ENCODE results near the gene KCNQ1OT1.

Gene KCNQ1OT1

GRCh38 chr11:2699531-2700414, at the start of gene KCNQ1OT1:
KCNQ1OT1 (minus strand) TSS chr11:2699994.
- peak; percentile 67 to 76 (median 67) for DNase-seq (ENCODE audit: low read depth in 3 of 3, low spot score in 1 of 3)

GRCh38 chr11:2748814-2749554, 49.2 kb upstream of the KCNQ1OT1 start:
- DNase-seq (ENCODE audit: low read depth in 3 of 3, low spot score in 1 of 3) = no peak

- DNase-seq (ENCODE audit: low read depth in 3 of 3, low spot score in 1 of 3) = no peak
Measured at GRCh38 chr11:2748061-2748813, 48.4 kb upstream of the KCNQ1OT1 start.

- DNase-seq (ENCODE audit: low read depth in 3 of 3, low spot score in 1 of 3) = no peak
Measured at GRCh38 chr11:2747248-2748027, 47.6 kb upstream of the KCNQ1OT1 start.

- no peak for DNase-seq (ENCODE audit: low read depth in 3 of 3, low spot score in 1 of 3)
Measured at GRCh38 chr11:2746401-2747247, 46.8 kb upstream of the KCNQ1OT1 start.

- no peak for DNase-seq (ENCODE audit: low read depth in 3 of 3, low spot score in 1 of 3)
Measured at GRCh38 chr11:2745511-2745910, 45.7 kb upstream of the KCNQ1OT1 start.

- no peak for DNase-seq (ENCODE audit: low read depth in 3 of 3, low spot score in 1 of 3)
Measured at GRCh38 chr11:2744166-2744565, 44.4 kb upstream of the KCNQ1OT1 start.

GRCh38 chr11:2743427-2744110, 43.8 kb upstream of the KCNQ1OT1 start:
- DNase-seq (ENCODE audit: low read depth in 3 of 3, low spot score in 1 of 3) = no peak

GRCh38 chr11:2742611-2743426, 43.0 kb upstream of the KCNQ1OT1 start:
- no peak for DNase-seq (ENCODE audit: low read depth in 3 of 3, low spot score in 1 of 3)

- no peak for DNase-seq (ENCODE audit: low read depth in 3 of 3, low spot score in 1 of 3)
Measured at GRCh38 chr11:2742201-2742600, 42.4 kb upstream of the KCNQ1OT1 start.

- DNase-seq (ENCODE audit: low read depth in 3 of 3, low spot score in 1 of 3) = no peak
Measured at GRCh38 chr11:2741377-2742131, 41.8 kb upstream of the KCNQ1OT1 start.

GRCh38 chr11:2741006-2741376, 41.2 kb upstream of the KCNQ1OT1 start:
- DNase-seq (ENCODE audit: low read depth in 3 of 3, low spot score in 1 of 3) = no peak

GRCh38 chr11:2740275-2740940, 40.6 kb upstream of the KCNQ1OT1 start:
- no peak for DNase-seq (ENCODE audit: low read depth in 3 of 3, low spot score in 1 of 3)

GRCh38 chr11:2739531-2740274, 39.9 kb upstream of the KCNQ1OT1 start:
- DNase-seq (ENCODE audit: low read depth in 3 of 3, low spot score in 1 of 3) = no peak

- DNase-seq (ENCODE audit: low read depth in 3 of 3, low spot score in 1 of 3) = no peak
Measured at GRCh38 chr11:2738551-2739431, 39.0 kb upstream of the KCNQ1OT1 start.

- DNase-seq (ENCODE audit: low read depth in 3 of 3, low spot score in 1 of 3) = no peak
Measured at GRCh38 chr11:2737866-2738265, 38.1 kb upstream of the KCNQ1OT1 start.

Data from stimulated activated CD4-positive, alpha-beta T cell treated with anti-CD3 and anti-CD28 coated beads, TNF-alpha, amount 100 ng/mL, for 1 hour (primary cell).